ENCODE data around the gene ELMO3. TPM values are rescaled to one million over a fixed set of nuclear protein-coding genes. Genes with fewer than 3 reads are reported as not detected.

Gene ELMO3
- total RNA-seq, 4 donors from 2014 or later = 1.6 to 5.4 TPM; not detected in 2

- peak; percentile 98 to 99 for DNase-seq
- peaks cover 0 to 3% of the 10 kb centered on the region in 2 donors for H3K27me3 ChIP-seq
- no peaks in the 10 kb centered on the region for H3K36me3 ChIP-seq
- peaks cover 0 to 15% of the 10 kb centered on the region in 2 donors for H3K4me1 ChIP-seq
- no peak for TF ChIP-seq CTCF (IDR thresholded peaks at IDR 0.05)
- peak; percentile 76 to 84 for TF ChIP-seq POLR2A (IDR thresholded peaks at IDR 0.05)
- peak within 1 kb of the TSS; percentile 80 to 81 for H3K27ac ChIP-seq
- H3K4me3 ChIP-seq = peak within 1 kb of the TSS; percentile 62 to 66
- intact Hi-C loops (cut with DNase I; ENCODE audit: low total_unique reads) = no loop called here
- H3K9me3 ChIP-seq = no peaks in the 10 kb centered on the region
Observed at GRCh38 chr16:67247192-67248072, 48.5 kb downstream of the ELMO3 start, which contains the start of gene FHOD1. Gene FHOD1, minus strand, starts transcription at chr16:67247481. Its CDS starts 71 bp downstream, at chr16:67247410.

- H3K36me3 ChIP-seq = no peaks in the 10 kb centered on the region
- peak overlapping the region in 1 of 2 donors; percentile 27 for H3K27ac ChIP-seq
- no peak for DNase-seq
- H3K9me3 ChIP-seq = no peaks in the 10 kb centered on the region
- TF ChIP-seq POLR2A (IDR thresholded peaks at IDR 0.05) (no peak), CTCF (IDR thresholded peaks at IDR 0.05) (no peak)
- intact Hi-C loops (cut with DNase I; ENCODE audit: low total_unique reads) = no loop called here
- peaks cover 0 to 3% of the 10 kb centered on the region in 2 donors for H3K27me3 ChIP-seq
- peak overlapping the region; percentile 17 to 42 for H3K4me3 ChIP-seq
- peaks cover 0 to 15% of the 10 kb centered on the region in 2 donors for H3K4me1 ChIP-seq
Observed at GRCh38 chr16:67248073-67248400, 49.1 kb downstream of the ELMO3 start.

DNA sequence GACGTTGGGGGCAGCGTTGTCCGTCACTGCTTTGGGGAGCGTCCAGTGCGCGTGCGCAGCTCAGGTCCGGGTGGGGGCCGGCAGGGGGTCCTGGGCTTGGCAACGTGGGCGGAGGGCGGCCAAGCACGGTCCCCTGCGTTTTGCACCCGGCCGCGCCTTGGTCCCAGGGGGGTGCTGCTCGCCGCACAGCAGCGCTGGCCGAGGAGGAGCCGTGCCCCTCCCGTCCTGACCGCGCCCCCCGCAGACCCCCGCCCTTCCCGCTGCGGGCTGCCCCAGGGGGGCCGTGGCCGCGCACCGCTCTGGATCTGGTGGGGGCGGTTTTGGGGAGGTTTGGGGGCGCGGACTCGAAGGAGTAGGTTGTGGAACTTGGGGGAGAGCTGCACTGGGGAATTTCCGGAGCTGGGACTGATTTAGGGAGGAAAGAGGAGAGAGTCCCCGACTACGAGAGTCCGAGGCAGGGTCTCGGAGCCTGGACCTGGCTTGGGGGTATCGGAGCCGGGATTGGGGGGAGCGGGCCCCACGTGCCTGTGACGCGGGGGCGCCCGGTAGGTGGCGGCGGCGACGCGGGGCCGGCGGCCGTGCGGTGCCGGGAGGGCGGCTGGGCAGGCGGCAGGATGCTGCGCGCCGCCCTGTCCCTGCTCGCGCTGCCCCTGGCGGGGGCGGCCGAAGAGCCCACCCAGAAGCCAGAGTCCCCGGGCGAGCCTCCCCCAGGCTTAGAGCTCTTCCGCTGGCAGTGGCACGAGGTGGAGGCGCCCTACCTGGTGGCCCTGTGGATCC lies 49.7 kb downstream of the ELMO3 start, which contains the start of gene SLC9A5:
TSS of gene SLC9A5 (plus strand) at position 579 of the 777 bp plus-strand sequence. CDS start at position 615, 36 bp downstream.
- H3K36me3 ChIP-seq = no peaks in the 10 kb centered on the region
- H3K9me3 ChIP-seq = no peaks in the 10 kb centered on the region
- peak in 3 of 4 experiments; percentile 18 to 27 (median 23) for TF ChIP-seq CTCF (IDR thresholded peaks at IDR 0.05)
- TF ChIP-seq POLR2A (IDR thresholded peaks at IDR 0.05) = no peak
- H3K27me3 ChIP-seq = peaks cover 0 to 3% of the 10 kb centered on the region in 2 donors
- intact Hi-C loops (cut with DNase I; ENCODE audit: low total_unique reads) = no loop called here
- H3K4me3 ChIP-seq = peak within 1 kb of the TSS; percentile 42 to 66
- peak within 1 kb of the TSS in 1 of 2 donors; percentile 27 for H3K27ac ChIP-seq
- H3K4me1 ChIP-seq = peaks cover 0 to 15% of the 10 kb centered on the region in 2 donors
- DNase-seq = peak in 1 of 2 donors; percentile 43

DNA sequence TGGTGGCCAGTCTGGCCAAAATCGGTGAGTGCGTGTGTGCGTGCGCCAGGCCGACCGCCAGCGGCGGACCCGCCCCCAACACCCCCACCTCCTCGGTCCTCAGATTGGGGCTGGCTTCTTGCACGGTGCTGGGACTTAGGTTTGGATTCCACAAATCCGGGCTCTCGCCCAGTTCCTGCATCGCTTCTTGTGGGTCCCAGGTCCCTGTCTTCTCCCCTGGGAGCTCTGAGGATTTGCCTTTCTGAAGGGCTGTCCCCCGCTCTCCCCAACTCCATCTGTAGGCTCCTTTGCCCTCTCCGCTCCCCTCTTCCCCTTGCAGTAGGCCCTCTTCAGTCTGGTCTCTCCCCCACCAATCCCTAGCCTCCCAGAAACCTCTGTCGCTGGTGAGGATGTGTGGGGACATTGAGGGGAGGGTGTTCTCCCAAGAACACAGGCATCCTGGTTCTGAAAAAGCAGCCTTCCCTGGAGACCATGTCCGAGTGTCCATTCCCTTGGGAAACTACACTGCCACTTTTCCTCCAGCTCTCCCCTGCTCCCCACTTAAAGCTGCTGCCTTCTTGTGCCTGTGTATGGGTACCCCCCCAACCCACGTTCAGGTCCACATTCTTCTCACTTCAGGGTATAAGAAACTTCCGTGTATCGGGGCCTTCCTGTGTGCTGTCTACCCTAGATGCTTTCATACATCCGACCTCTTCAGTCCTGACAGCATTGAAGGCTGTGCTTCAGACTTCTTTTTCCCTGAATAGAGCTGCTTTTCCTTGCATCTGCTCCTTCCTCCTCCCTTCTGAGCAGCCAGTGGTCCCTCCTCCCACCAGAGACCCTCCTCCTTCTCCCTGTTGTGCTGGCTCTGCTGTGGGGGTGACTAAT lies 50.5 kb downstream of the ELMO3 start:
- intact Hi-C loops (cut with DNase I; ENCODE audit: low total_unique reads) = no loop called here
- H3K4me3 ChIP-seq = peak overlapping the region; percentile 17 to 42
- peaks cover 0 to 3% of the 10 kb centered on the region in 2 donors for H3K27me3 ChIP-seq
- DNase-seq = no peak
- no peaks in the 10 kb centered on the region for H3K36me3 ChIP-seq
- no peak overlapping the region for H3K27ac ChIP-seq
- H3K9me3 ChIP-seq = no peaks in the 10 kb centered on the region
- peaks cover 0 to 15% of the 10 kb centered on the region in 2 donors for H3K4me1 ChIP-seq
- no peak for TF ChIP-seq POLR2A (IDR thresholded peaks at IDR 0.05)
- TF ChIP-seq CTCF (IDR thresholded peaks at IDR 0.05) = no peak
